Urinary bladder (tissue), 4 donors: ENCODE measurements around the gene P2RX3. TPM values are rescaled to one million over a fixed set of nuclear protein-coding genes. Genes with fewer than 3 reads are reported as not detected.

Source experiments
- DNase-seq: peaks from one replicate; pipeline ENCODE4 v3.0.0-alpha.2; 2015; ENCODE audit errors: extremely low spot score
- H3K27ac ChIP-seq: one replicate; pipeline ENCODE4 v1.5.1; 2013; ENCODE audit warnings: low read depth, mild to moderate bottlenecking, moderate library complexity
- H3K36me3 ChIP-seq: one replicate; pipeline ENCODE4 v1.6.1; 2013; ENCODE audit warnings: mild to moderate bottlenecking, moderate library complexity; ENCODE audit not compliant: insufficient read depth
- H3K4me1 ChIP-seq: one replicate; pipeline ENCODE4 v1.6.1; 2013; ENCODE audit warnings: mild to moderate bottlenecking, moderate library complexity; ENCODE audit not compliant: insufficient read depth
- H3K4me3 ChIP-seq: one replicate; pipeline ENCODE4 v1.5.1; 2013; ENCODE audit warnings: low read depth, low read length
- WGBS: extraction: QIAGEN DNeasy Blood & Tissue Kit; methylation state at CpG from one replicate; pipeline ENCODE4 v1.1.7; 2013; 5-methylcytosine and 5-hydroxymethylcytosine counted together
- polyA plus RNA-seq: library from polyadenylated mRNA; stranded (reverse); fragments of 200-250 nt; gene quantifications from one replicate; pipeline ENCODE4 v1.2.3, GENCODE V29; 2013
- total RNA-seq: library from RNA; depleted of rRNA; stranded (reverse); fragments of >200 nt; gene quantifications from one replicate; pipeline ENCODE4 v1.2.3, GENCODE V29; 2014
- donor health status: healthy with polysubstance abuse.
- donor health status: healthy.

Gene P2RX3
- total and polyA plus RNA-seq, 2 donors: 0.34 to 1.5 TPM

- Histone ChIP-seq H3K4me1 (no peaks in the 10 kb centered on the region), H3K27ac (no peak overlapping the region), H3K4me3 (no peak overlapping the region), H3K36me3 (peaks cover 2% of the 10 kb centered on the region)
- WGBS: 92% methylated on average over 4 of the region's 4 CpGs
- DNase-seq: no peak
These were observed 82.9 kb downstream of the P2RX3 start for GRCh38 chr11:57421066-57421465.

- H3K36me3 ChIP-seq: no peaks in the 10 kb centered on the region
- H3K4me1 ChIP-seq: peaks cover 2% of the 10 kb centered on the region
- DNase-seq: no peak
- no peak overlapping the region for H3K4me3 ChIP-seq
- H3K27ac ChIP-seq: no peak overlapping the region
These were observed 83.7 kb downstream of the P2RX3 start for GRCh38 chr11:57421805-57422204.

Other genes with a start within 250 kb of the P2RX3 start
- gene LRRC55, start 156.4 kb upstream of the P2RX3 start, total RNA-seq: 0.53 TPM
- gene LRRC55, start 156.4 kb upstream of the P2RX3 start, polyA plus RNA-seq: 0.11 TPM
- gene APLNR, start 101.1 kb upstream of the P2RX3 start, total RNA-seq: 50.7 TPM
- 3.4 TPM for gene APLNR, start 101.1 kb upstream of the P2RX3 start, polyA plus RNA-seq
- 33.6 TPM for gene TNKS1BP1, start 13.4 kb upstream of the P2RX3 start, total RNA-seq
- gene TNKS1BP1, start 13.4 kb upstream of the P2RX3 start, polyA plus RNA-seq: 146 TPM
- 32.3 TPM for gene SSRP1, start 2.5 kb upstream of the P2RX3 start, total RNA-seq
- 79.4 TPM for gene SSRP1, start 2.5 kb upstream of the P2RX3 start, polyA plus RNA-seq
- not detected for gene PRG3, start 42.8 kb downstream of the P2RX3 start, total RNA-seq
- not detected for gene PRG3, start 42.8 kb downstream of the P2RX3 start, polyA plus RNA-seq
- 0.42 TPM for gene PRG2, start 52.3 kb downstream of the P2RX3 start, total RNA-seq
- gene PRG2, start 52.3 kb downstream of the P2RX3 start, polyA plus RNA-seq: not detected
- 27.3 TPM for gene SLC43A3, start 88.8 kb downstream of the P2RX3 start, total RNA-seq
- 39.7 TPM for gene SLC43A3, start 88.8 kb downstream of the P2RX3 start, polyA plus RNA-seq
- gene RTN4RL2, start 122.2 kb downstream of the P2RX3 start, total RNA-seq: 0.58 TPM
- 1.4 TPM for gene RTN4RL2, start 122.2 kb downstream of the P2RX3 start, polyA plus RNA-seq
- 16.8 TPM for gene SLC43A1, start 177.3 kb downstream of the P2RX3 start, total RNA-seq
- gene SLC43A1, start 177.3 kb downstream of the P2RX3 start, polyA plus RNA-seq: 33.0 TPM
- gene TIMM10, start 192.4 kb downstream of the P2RX3 start, total RNA-seq: 14.3 TPM
- 40.7 TPM for gene TIMM10, start 192.4 kb downstream of the P2RX3 start, polyA plus RNA-seq
- 0.16 TPM for gene SMTNL1, start 199.2 kb downstream of the P2RX3 start, total RNA-seq
- gene SMTNL1, start 199.2 kb downstream of the P2RX3 start, polyA plus RNA-seq: not detected
- gene UBE2L6, start 229.3 kb downstream of the P2RX3 start, total RNA-seq: 25.6 TPM
- gene UBE2L6, start 229.3 kb downstream of the P2RX3 start, polyA plus RNA-seq: 76.8 TPM